NCI-H526 (cell line): Measurements from ENCODE around the gene LRRC4C.
"Not testable (repeated sequence)": the region's sequence is repeated elsewhere in the genome, so short reads cannot be mapped to it uniquely, and the experiment has no call there.

Source experiments
- DNase-seq, 2 experiments: peaks; one replicate each; lab custom pipeline; 2025; lab: John Stamatoyannopoulos, UW

The LRRC4C gene

GRCh38 chr11:40230821-40231220 is 1228.6 kb downstream of the LRRC4C start:
- DNase-seq: no peak

GRCh38 chr11:40228662-40229061 is 1230.8 kb downstream of the LRRC4C start:
- DNase-seq: no peak

GRCh38 chr11:40227730-40228129 is 1231.7 kb downstream of the LRRC4C start:
- DNase-seq: no peak

GRCh38 chr11:40226654-40227053 is 1232.8 kb downstream of the LRRC4C start:
- no peak for DNase-seq

GRCh38 chr11:40223596-40224330 is 1235.7 kb downstream of the LRRC4C start:
- no peak for DNase-seq

GRCh38 chr11:40219401-40219800 is 1240.1 kb downstream of the LRRC4C start:
- no peak for DNase-seq

GRCh38 chr11:40215556-40215955 is 1243.9 kb downstream of the LRRC4C start:
- DNase-seq: no peak

GRCh38 chr11:40207416-40207815 is 1252.0 kb downstream of the LRRC4C start:
- no peak for DNase-seq

GRCh38 chr11:40204228-40204627 is 1255.2 kb downstream of the LRRC4C start:
- DNase-seq: no peak

- DNase-seq: no peak
These were observed 1255.8 kb downstream of the LRRC4C start for GRCh38 chr11:40203606-40204005.

- DNase-seq: no peak
These were observed 1256.7 kb downstream of the LRRC4C start for GRCh38 chr11:40202589-40203270.

- DNase-seq: not testable (repeated sequence)
These were observed 1266.9 kb downstream of the LRRC4C start for GRCh38 chr11:40192590-40192989.

GRCh38 chr11:40190294-40190693 is 1269.2 kb downstream of the LRRC4C start:
- no peak for DNase-seq

- no peak for DNase-seq
These were observed 1270.6 kb downstream of the LRRC4C start for GRCh38 chr11:40188848-40189247.

- no peak for DNase-seq
These were observed 1272.2 kb downstream of the LRRC4C start for GRCh38 chr11:40187295-40187694.

GRCh38 chr11:40186437-40187263 is 1272.8 kb downstream of the LRRC4C start:
- no peak for DNase-seq

GRCh38 chr11:40185793-40186192 is 1273.7 kb downstream of the LRRC4C start:
- DNase-seq: no peak

- DNase-seq: no peak
These were observed 1276.1 kb downstream of the LRRC4C start for GRCh38 chr11:40183073-40184064.

GRCh38 chr11:40179541-40179940 is 1279.9 kb downstream of the LRRC4C start:
- no peak for DNase-seq

- DNase-seq: no peak
These were observed 1281.0 kb downstream of the LRRC4C start for GRCh38 chr11:40178470-40178869.

- DNase-seq: no peak
These were observed 1283.5 kb downstream of the LRRC4C start for GRCh38 chr11:40175980-40176379.
